Measurements from ENCODE around the gene FRY. TPM values are rescaled to one million over a fixed set of nuclear protein-coding genes. Genes with fewer than 3 reads are reported as not detected.

FRY gene
- total RNA-seq, 2 experiments from 2014 or later = 0.47 to 1.4 TPM

- H3K4me3 Mint-ChIP-seq = no peak overlapping the region
- ATAC-seq = no peak
- no peaks in the 10 kb centered on the region for H3K36me3 Mint-ChIP-seq (ENCODE audit: low read depth)
- H3K9me3 Mint-ChIP-seq (ENCODE audit: insufficient read depth) = no peaks in the 10 kb centered on the region
- ChIA-PET POLR2A (no interaction called here), CTCF (interaction anchor here (1.0 kb wide), 1 partner anchor 213 kb away, joined by 3 read pairs; no protein-coding TSS in a partner anchor)
- DNase-seq = no peak
- H3K27me3 Mint-ChIP-seq (ENCODE audit: low read depth) = peaks cover 29% of the 10 kb centered on the region
- no peak overlapping the region for H3K27ac Mint-ChIP-seq
- H3K4me1 Mint-ChIP-seq (ENCODE audit: low read depth) = peaks cover 21% of the 10 kb centered on the region
Observed at GRCh38 chr13:32032759-32033158, 1.2 kb downstream of the FRY start.

GRCh38 chr13:32033744-32034143 is 2.2 kb downstream of the FRY start:
- no peak overlapping the region for H3K4me3 Mint-ChIP-seq
- H3K9me3 Mint-ChIP-seq (ENCODE audit: insufficient read depth) = no peaks in the 10 kb centered on the region
- ChIA-PET POLR2A (no interaction called here), CTCF (no interaction called here)
- DNase-seq (no peak), ATAC-seq (no peak)
- H3K27ac Mint-ChIP-seq = no peak overlapping the region
- peaks cover 30% of the 10 kb centered on the region for H3K27me3 Mint-ChIP-seq (ENCODE audit: low read depth)
- peaks cover 21% of the 10 kb centered on the region for H3K4me1 Mint-ChIP-seq (ENCODE audit: low read depth)
- no peaks in the 10 kb centered on the region for H3K36me3 Mint-ChIP-seq (ENCODE audit: low read depth)

- Mint-ChIP-seq H3K4me3 (no peak overlapping the region), H3K27ac (no peak overlapping the region), H3K9me3 (ENCODE audit: insufficient read depth) (no peaks in the 10 kb centered on the region), H3K4me1 (ENCODE audit: low read depth) (peaks cover 19% of the 10 kb centered on the region), H3K27me3 (ENCODE audit: low read depth) (peaks cover 23% of the 10 kb centered on the region), H3K36me3 (ENCODE audit: low read depth) (no peaks in the 10 kb centered on the region)
- ChIA-PET POLR2A (no interaction called here), CTCF (no interaction called here)
- DNase-seq (no peak), ATAC-seq (no peak)
Observed at GRCh38 chr13:32035716-32036115, 4.1 kb downstream of the FRY start.

DNA sequence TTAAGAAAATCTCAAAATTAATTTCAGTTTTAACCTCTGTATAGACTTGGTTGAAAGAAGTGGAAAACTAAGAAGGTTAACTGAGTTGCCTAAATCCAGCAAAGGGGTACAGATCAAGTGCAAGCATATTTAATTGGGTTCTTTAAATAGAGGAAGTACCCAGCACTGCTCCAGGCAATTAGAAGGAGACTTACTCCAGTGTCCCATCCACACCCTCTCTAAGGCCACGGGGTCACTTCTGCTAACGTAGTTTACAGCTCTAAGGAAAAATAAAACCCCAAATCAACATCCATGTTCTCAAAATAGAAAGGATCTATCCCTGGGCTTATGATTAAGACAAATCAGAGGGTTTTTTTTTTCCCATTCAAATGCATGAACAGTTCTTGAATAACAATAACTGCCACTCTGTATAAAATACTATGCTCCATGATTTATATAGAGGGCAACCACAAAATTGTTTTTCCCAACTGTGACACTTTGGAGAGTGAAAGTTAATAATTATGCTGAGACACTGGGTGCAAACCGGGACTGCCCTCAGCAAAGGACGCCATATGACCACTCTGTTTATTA is 4.6 kb downstream of the FRY start:
- Mint-ChIP-seq H3K4me1 (ENCODE audit: low read depth) (peaks cover 16% of the 10 kb centered on the region), H3K27me3 (ENCODE audit: low read depth) (peaks cover 21% of the 10 kb centered on the region), H3K4me3 (no peak overlapping the region), H3K27ac (no peak overlapping the region), H3K9me3 (ENCODE audit: insufficient read depth) (no peaks in the 10 kb centered on the region), H3K36me3 (ENCODE audit: low read depth) (no peaks in the 10 kb centered on the region)
- POLR2A ChIA-PET = no interaction called here
- DNase-seq (no peak), ATAC-seq (no peak)
- CTCF ChIA-PET = no interaction called here

DNA sequence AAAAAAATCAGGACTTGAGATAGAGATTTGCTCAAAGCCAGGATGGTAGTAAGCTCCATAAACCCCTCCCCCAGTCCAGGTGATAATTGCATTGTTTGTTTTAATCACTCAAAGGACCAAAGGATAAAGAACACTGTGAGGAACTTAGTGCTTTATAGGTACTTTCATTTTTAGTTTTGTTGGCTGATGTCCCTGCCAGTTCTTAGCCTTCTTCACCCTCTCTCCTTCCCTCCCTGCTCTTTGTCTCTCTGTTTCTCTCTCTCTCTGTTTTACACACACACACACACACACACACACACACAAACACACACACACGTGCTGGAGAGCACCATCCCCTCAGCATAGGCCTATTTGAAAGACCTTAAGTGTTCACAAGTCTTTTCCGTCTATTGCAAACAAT is 5.2 kb downstream of the FRY start:
- H3K27me3 Mint-ChIP-seq (ENCODE audit: low read depth) = peaks cover 19% of the 10 kb centered on the region
- no peak for ATAC-seq
- no peaks in the 10 kb centered on the region for H3K9me3 Mint-ChIP-seq (ENCODE audit: insufficient read depth)
- peaks cover 11% of the 10 kb centered on the region for H3K4me1 Mint-ChIP-seq (ENCODE audit: low read depth)
- ChIA-PET POLR2A (no interaction called here), CTCF (no interaction called here)
- H3K4me3 Mint-ChIP-seq = no peak overlapping the region
- no peak overlapping the region for H3K27ac Mint-ChIP-seq
- no peaks in the 10 kb centered on the region for H3K36me3 Mint-ChIP-seq (ENCODE audit: low read depth)
- DNase-seq = no peak

DNA sequence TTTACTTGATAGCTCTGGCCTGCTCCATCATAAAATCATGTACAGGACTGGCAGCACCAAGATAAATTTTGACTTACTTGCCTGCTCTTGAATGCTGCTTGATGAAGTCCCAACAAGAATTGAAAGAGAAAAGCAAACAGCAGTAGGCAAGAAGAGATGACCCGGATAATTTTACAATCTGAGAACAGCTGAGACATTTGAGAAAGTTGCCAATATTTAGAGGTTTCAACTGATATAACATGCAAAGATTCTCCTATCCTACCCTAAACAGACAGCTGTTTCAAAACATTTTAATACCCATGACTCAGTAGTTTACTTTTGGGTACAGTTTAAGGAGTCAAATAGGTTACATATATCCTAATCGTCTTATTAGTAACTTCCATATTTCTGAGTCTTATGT is 5.9 kb downstream of the FRY start:
- no peak for DNase-seq
- Mint-ChIP-seq H3K9me3 (ENCODE audit: insufficient read depth) (no peaks in the 10 kb centered on the region), H3K36me3 (ENCODE audit: low read depth) (no peaks in the 10 kb centered on the region), H3K4me3 (no peak overlapping the region), H3K27ac (no peak overlapping the region), H3K27me3 (ENCODE audit: low read depth) (peaks cover 15% of the 10 kb centered on the region), H3K4me1 (ENCODE audit: low read depth) (peaks cover 9% of the 10 kb centered on the region)
- ChIA-PET CTCF (no interaction called here), POLR2A (no interaction called here)
- ATAC-seq = no peak

DNA sequence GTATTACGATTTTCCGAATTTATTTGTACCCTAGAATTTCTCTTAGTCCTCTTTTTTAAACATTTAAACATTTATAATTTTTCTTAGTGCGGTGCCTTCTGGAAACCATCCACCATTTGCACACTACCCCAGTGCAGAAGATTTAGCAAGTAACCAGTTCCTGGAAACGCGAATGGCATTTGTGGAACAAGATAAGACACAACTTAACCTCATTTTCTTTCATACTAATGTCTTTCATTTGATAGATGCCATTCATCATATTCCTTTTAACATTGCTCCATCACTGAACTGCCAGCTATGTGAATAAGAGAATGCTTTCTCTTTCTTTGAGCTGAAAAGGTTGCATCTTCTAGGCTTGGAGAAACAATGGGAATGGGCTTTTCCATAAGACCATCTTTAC is 6.8 kb downstream of the FRY start:
- ATAC-seq = no peak
- DNase-seq = no peak
- ChIA-PET CTCF (interaction anchor here (1.2 to 1.3 kb wide), 2 partner anchors 13 to 207 kb away, joined by 3 to 4 read pairs; no protein-coding TSS in a partner anchor), POLR2A (no interaction called here)
- Mint-ChIP-seq H3K27me3 (ENCODE audit: low read depth) (peaks cover 11% of the 10 kb centered on the region), H3K4me1 (ENCODE audit: low read depth) (peaks cover 14% of the 10 kb centered on the region), H3K36me3 (ENCODE audit: low read depth) (peaks cover 2% of the 10 kb centered on the region), H3K4me3 (no peak overlapping the region), H3K9me3 (ENCODE audit: insufficient read depth) (no peaks in the 10 kb centered on the region), H3K27ac (no peak overlapping the region)

DNA sequence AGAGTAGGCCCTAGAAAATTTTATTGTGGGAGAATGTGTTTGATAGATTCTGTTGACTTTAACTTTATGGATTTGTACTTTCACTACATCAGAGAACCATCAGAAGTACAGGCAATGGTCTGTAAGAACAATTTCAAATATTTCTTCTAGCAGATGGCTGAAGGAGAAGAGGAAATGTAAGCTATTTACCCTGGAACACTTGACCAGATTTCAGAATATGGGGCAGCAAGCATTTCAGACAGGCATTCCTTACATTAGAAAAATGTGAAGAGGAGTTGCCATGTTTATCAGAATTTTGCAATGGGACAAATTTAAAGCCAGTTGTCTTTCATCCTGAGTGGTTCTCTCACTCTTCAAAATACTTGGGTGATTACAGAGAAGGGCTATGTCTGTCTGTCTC is 7.5 kb downstream of the FRY start:
- Mint-ChIP-seq H3K27me3 (ENCODE audit: low read depth) (peaks cover 9% of the 10 kb centered on the region), H3K36me3 (ENCODE audit: low read depth) (peaks cover 2% of the 10 kb centered on the region), H3K9me3 (ENCODE audit: insufficient read depth) (no peaks in the 10 kb centered on the region), H3K4me1 (ENCODE audit: low read depth) (peaks cover 14% of the 10 kb centered on the region), H3K27ac (no peak overlapping the region), H3K4me3 (no peak overlapping the region)
- no peak for DNase-seq
- no peak for ATAC-seq
- ChIA-PET POLR2A (no interaction called here), CTCF (interaction anchor here (1.2 to 1.3 kb wide), 2 partner anchors 13 to 207 kb away, joined by 3 to 4 read pairs; no protein-coding TSS in a partner anchor)

- DNase-seq = no peak
- no peaks in the 10 kb centered on the region for H3K9me3 Mint-ChIP-seq (ENCODE audit: insufficient read depth)
- H3K36me3 Mint-ChIP-seq (ENCODE audit: low read depth) = peaks cover 2% of the 10 kb centered on the region
- no peak for ATAC-seq
- POLR2A ChIA-PET = no interaction called here
- H3K4me3 Mint-ChIP-seq = no peak overlapping the region
- H3K27ac Mint-ChIP-seq = no peak overlapping the region
- peaks cover 6% of the 10 kb centered on the region for H3K27me3 Mint-ChIP-seq (ENCODE audit: low read depth)
- peaks cover 14% of the 10 kb centered on the region for H3K4me1 Mint-ChIP-seq (ENCODE audit: low read depth)
- CTCF ChIA-PET = interaction anchor here (1.3 kb wide), 1 partner anchor 206 kb away, joined by 3 read pairs; no protein-coding TSS in a partner anchor
Observed at GRCh38 chr13:32039528-32039927, 8.0 kb downstream of the FRY start.

- Mint-ChIP-seq H3K27ac (no peak overlapping the region), H3K36me3 (ENCODE audit: low read depth) (peaks cover 2% of the 10 kb centered on the region), H3K4me3 (no peak overlapping the region), H3K27me3 (ENCODE audit: low read depth) (peaks cover 3% of the 10 kb centered on the region), H3K4me1 (ENCODE audit: low read depth) (peaks cover 14% of the 10 kb centered on the region), H3K9me3 (ENCODE audit: insufficient read depth) (no peaks in the 10 kb centered on the region)
- POLR2A ChIA-PET = interaction anchor here (0.7 kb wide), 1 partner anchor 23 kb away, joined by 5 read pairs; no protein-coding TSS in a partner anchor
- ATAC-seq (no peak), DNase-seq (no peak)
- CTCF ChIA-PET = no interaction called here
Observed at GRCh38 chr13:32040052-32040642, 8.6 kb downstream of the FRY start.

DNA sequence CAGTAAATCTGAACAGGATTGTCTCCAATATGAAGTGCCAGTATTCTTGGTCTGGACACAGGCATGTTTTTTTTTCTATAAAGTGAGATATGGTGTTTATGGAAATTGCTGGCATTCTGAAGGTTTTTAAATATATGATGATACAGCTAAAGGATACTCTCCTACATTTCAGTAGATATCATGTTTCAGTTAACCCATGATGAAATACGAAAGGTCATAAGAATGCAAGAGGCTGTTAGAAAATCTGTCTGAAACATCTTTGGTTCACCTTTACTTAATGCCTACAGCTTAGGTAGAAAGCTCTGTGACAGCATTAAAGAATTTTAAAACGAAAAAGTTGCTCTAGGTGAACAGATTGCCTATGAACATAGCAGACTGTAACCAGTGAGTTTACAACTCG is 9.1 kb downstream of the FRY start:
- DNase-seq (no peak), ATAC-seq (no peak)
- peaks cover 3% of the 10 kb centered on the region for H3K27me3 Mint-ChIP-seq (ENCODE audit: low read depth)
- H3K36me3 Mint-ChIP-seq (ENCODE audit: low read depth) = peaks cover 2% of the 10 kb centered on the region
- H3K4me1 Mint-ChIP-seq (ENCODE audit: low read depth) = peaks cover 14% of the 10 kb centered on the region
- H3K4me3 Mint-ChIP-seq = no peak overlapping the region
- H3K9me3 Mint-ChIP-seq (ENCODE audit: insufficient read depth) = no peaks in the 10 kb centered on the region
- no peak overlapping the region for H3K27ac Mint-ChIP-seq
- POLR2A ChIA-PET = interaction anchor here (0.7 kb wide), 1 partner anchor 24 kb away, joined by 5 read pairs; no protein-coding TSS in a partner anchor
- CTCF ChIA-PET = no interaction called here

DNA sequence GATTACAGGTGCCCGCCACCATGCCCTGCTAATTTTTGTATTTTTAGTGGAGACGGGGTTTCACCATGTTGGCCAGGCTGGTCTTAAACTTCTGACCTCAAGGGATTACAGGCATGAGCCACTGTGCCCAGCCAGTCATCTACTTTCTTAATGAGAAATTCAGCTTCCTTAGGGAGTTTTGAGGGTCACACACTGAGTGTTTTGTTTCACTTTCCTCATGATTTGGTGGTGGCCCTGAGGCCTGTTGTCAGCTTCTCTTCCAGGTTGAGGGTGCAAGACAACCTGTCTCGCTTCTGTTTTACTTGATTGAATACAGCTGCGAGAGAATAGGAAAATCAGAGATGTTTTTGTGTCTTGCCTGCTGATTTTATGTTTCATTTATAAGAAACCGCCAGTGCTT is 9.9 kb downstream of the FRY start:
- peaks cover 2% of the 10 kb centered on the region for H3K36me3 Mint-ChIP-seq (ENCODE audit: low read depth)
- ChIA-PET POLR2A (no interaction called here), CTCF (interaction anchor here (1.3 kb wide), 1 partner anchor 132 kb away, joined by 5 read pairs; no protein-coding TSS in a partner anchor)
- peaks cover 3% of the 10 kb centered on the region for H3K27me3 Mint-ChIP-seq (ENCODE audit: low read depth)
- ATAC-seq = no peak
- no peak for DNase-seq
- peaks cover 17% of the 10 kb centered on the region for H3K4me1 Mint-ChIP-seq (ENCODE audit: low read depth)
- no peak overlapping the region for H3K4me3 Mint-ChIP-seq
- no peak overlapping the region for H3K27ac Mint-ChIP-seq
- no peaks in the 10 kb centered on the region for H3K9me3 Mint-ChIP-seq (ENCODE audit: insufficient read depth)

Data from activated CD8-positive, alpha-beta T cell treated with anti-CD3 and anti-CD28 coated beads, Interleukin-2, amount 10 ng/mL, durations not matched to agents 7 days and 5 days (primary cell).